Tibial nerve (tissue), 3 donors: ENCODE results near the gene DOK3.

Experiments
- CTCF ChIP-seq, 5 experiments: fragments of 200-600 bp in 3 of 5; fragments of 450-650 bp in 2 of 5; sonication (generic) in 3 of 5; IDR thresholded peaks; one replicate each; pipeline ENCODE4 v1.5.1; 2016 to 2019; ENCODE audit warnings: antibody characterized with exemption in 5 of 5, mild to moderate bottlenecking in 3 of 5, moderate library complexity in 2 of 5
- POLR2A ChIP-seq, 2 donors: fragments of 450-650 bp; IDR thresholded peaks; one replicate each; pipeline ENCODE4 v1.6.1; 2017; ENCODE audit warnings: antibody characterized with exemption in 2 of 2, mild to moderate bottlenecking in 2 of 2, moderate library complexity in 2 of 2

- no peak for TF ChIP-seq CTCF (IDR thresholded peaks at IDR 0.05)
- peak in 1 of 2 donors; percentile 10 for TF ChIP-seq POLR2A (IDR thresholded peaks at IDR 0.05)
Measured at GRCh38 chr5:177496727-177497291, 12.8 kb downstream of the DOK3 start.
